ENCODE results near the gene SMG6.
"Not testable (repeated sequence)": the region's sequence is repeated elsewhere in the genome, so short reads cannot be mapped to it uniquely, and the experiment has no call there.

SMG6 gene

DNA sequence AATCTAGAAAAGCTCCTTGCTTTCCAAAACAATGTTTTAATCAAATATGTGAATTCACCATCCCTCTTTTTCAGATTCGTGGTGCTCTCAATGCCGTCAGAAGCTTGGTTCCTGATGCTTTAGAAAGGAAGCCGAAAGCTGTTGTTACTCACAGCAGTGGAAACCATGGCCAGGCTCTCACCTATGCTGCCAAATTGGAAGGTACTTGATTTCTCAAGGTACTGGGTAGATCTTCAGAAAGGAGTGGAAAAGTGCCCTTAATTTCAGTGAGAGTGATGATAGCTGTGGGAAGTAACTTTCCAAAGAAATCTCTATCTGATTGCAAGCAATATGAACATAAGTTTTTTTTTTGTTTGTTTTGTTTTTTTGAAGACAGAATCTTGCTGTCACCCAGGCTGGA, 14.2 kb upstream of the SMG6 start:
- Histone ChIP-seq H3K36me3 (ENCODE audit: insufficient read depth, low read length) (peaks cover 16% of the 10 kb centered on the region), H3K4me3 (ENCODE audit: low read depth, low read length, poor library complexity, severe bottlenecking) (no peak overlapping the region), H2AFZ (ENCODE audit: low read length) (no peak overlapping the region), H3K27ac (ENCODE audit: low read depth, low read length, poor library complexity, severe bottlenecking) (no peak overlapping the region), H3K9me2 (ENCODE audit: low read depth, low read length) (no peaks in the 10 kb centered on the region), H3K27me3 (ENCODE audit: insufficient read depth, low read length) (no peaks in the 10 kb centered on the region), H3K4me1 (ENCODE audit: insufficient read depth, low read length, severe bottlenecking) (no peaks in the 10 kb centered on the region), H3K4me2 (ENCODE audit: low read length) (no peak overlapping the region), H3K79me2 (ENCODE audit: insufficient read depth, low read length) (no peaks in the 10 kb centered on the region), H4K20me1 (ENCODE audit: insufficient read depth, low read length) (no peaks in the 10 kb centered on the region), H3K9me3 (ENCODE audit: low read length) (no peaks in the 10 kb centered on the region), H3F3A (ENCODE audit: insufficient read depth, low read length) (no peaks in the 10 kb centered on the region), H3K9ac (ENCODE audit: low read length) (no peak overlapping the region)
- TF ChIP-seq EZH2 (IDR thresholded peaks at IDR 0.05; ENCODE audit: borderline replicate concordance, low read length) = no peak
- TF ChIP-seq, protein P1, sequence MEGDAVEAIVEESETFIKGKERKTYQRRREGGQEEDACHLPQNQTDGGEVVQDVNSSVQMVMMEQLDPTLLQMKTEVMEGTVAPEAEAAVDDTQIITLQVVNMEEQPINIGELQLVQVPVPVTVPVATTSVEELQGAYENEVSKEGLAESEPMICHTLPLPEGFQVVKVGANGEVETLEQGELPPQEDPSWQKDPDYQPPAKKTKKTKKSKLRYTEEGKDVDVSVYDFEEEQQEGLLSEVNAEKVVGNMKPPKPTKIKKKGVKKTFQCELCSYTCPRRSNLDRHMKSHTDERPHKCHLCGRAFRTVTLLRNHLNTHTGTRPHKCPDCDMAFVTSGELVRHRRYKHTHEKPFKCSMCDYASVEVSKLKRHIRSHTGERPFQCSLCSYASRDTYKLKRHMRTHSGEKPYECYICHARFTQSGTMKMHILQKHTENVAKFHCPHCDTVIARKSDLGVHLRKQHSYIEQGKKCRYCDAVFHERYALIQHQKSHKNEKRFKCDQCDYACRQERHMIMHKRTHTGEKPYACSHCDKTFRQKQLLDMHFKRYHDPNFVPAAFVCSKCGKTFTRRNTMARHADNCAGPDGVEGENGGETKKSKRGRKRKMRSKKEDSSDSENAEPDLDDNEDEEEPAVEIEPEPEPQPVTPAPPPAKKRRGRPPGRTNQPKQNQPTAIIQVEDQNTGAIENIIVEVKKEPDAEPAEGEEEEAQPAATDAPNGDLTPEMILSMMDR (IDR thresholded peaks at IDR 0.05; ENCODE audit: low read length) = no peak

DNA sequence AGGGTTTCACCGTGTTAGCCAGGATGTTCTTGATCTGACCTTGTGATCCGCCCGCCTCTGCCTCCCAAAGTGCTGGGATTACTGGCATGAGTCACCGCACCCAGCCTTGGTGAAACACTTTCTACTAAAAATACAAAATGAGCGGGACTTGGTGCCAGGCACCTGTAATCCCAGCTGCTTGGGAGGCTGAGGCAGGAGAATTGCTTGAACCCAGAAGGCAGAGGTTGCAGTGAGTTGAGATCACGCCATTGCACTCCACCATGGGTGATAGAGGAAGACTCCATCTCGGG, 13.3 kb upstream of the SMG6 start:
- not testable (repeated sequence) for H3K9ac ChIP-seq (ENCODE audit: low read length); H3K4me2 ChIP-seq (ENCODE audit: low read length); H3K4me1 ChIP-seq (ENCODE audit: insufficient read depth, low read length, severe bottlenecking); H2AFZ ChIP-seq (ENCODE audit: low read length); H4K20me1 ChIP-seq (ENCODE audit: insufficient read depth, low read length); H3K9me2 ChIP-seq (ENCODE audit: low read depth, low read length); H3K4me3 ChIP-seq (ENCODE audit: low read depth, low read length, poor library complexity, severe bottlenecking); H3K27ac ChIP-seq (ENCODE audit: low read depth, low read length, poor library complexity, severe bottlenecking); H3K36me3 ChIP-seq (ENCODE audit: insufficient read depth, low read length); H3K79me2 ChIP-seq (ENCODE audit: insufficient read depth, low read length); H3F3A ChIP-seq (ENCODE audit: insufficient read depth, low read length); H3K27me3 ChIP-seq (ENCODE audit: insufficient read depth, low read length); H3K9me3 ChIP-seq (ENCODE audit: low read length)

DNA sequence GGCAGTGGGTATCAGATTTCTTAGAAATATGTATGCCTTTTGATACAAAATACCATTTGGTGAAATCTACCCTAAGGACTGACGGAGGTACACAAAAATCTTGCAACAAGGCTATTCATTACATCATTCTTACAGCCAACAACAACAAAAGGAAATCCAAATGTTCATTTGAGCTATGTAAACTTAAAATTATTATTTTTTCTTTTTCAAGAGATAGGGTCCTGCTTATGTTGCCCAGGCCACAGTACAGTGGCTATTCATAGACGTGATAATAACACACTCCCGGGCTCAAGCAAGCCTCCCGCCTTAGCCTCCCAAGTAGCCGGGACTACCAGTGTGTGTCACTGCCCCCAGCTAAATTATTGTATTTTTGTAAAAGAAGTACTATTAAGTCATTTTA, 9.2 kb upstream of the SMG6 start:
- H4K20me1 ChIP-seq (ENCODE audit: insufficient read depth, low read length) = no peaks in the 10 kb centered on the region
- H3K36me3 ChIP-seq (ENCODE audit: insufficient read depth, low read length) = no peaks in the 10 kb centered on the region
- TF ChIP-seq EZH2 (IDR thresholded peaks at IDR 0.05; ENCODE audit: borderline replicate concordance, low read length) = no peak
- TF ChIP-seq, protein P1 (IDR thresholded peaks at IDR 0.05; ENCODE audit: low read length) = no peak
- H3F3A ChIP-seq (ENCODE audit: insufficient read depth, low read length) = no peaks in the 10 kb centered on the region
- H3K4me2 ChIP-seq (ENCODE audit: low read length) = no peak overlapping the region
- no peaks in the 10 kb centered on the region for H3K9me3 ChIP-seq (ENCODE audit: low read length)
- no peaks in the 10 kb centered on the region for H3K27me3 ChIP-seq (ENCODE audit: insufficient read depth, low read length)
- H3K4me3 ChIP-seq (ENCODE audit: low read depth, low read length, poor library complexity, severe bottlenecking) = no peak overlapping the region
- no peak overlapping the region for H3K27ac ChIP-seq (ENCODE audit: low read depth, low read length, poor library complexity, severe bottlenecking)
- no peak overlapping the region for H3K9ac ChIP-seq (ENCODE audit: low read length)
- no peaks in the 10 kb centered on the region for H3K9me2 ChIP-seq (ENCODE audit: low read depth, low read length)
- no peaks in the 10 kb centered on the region for H3K4me1 ChIP-seq (ENCODE audit: insufficient read depth, low read length, severe bottlenecking)
- no peak overlapping the region for H2AFZ ChIP-seq (ENCODE audit: low read length)
- no peaks in the 10 kb centered on the region for H3K79me2 ChIP-seq (ENCODE audit: insufficient read depth, low read length)

DNA sequence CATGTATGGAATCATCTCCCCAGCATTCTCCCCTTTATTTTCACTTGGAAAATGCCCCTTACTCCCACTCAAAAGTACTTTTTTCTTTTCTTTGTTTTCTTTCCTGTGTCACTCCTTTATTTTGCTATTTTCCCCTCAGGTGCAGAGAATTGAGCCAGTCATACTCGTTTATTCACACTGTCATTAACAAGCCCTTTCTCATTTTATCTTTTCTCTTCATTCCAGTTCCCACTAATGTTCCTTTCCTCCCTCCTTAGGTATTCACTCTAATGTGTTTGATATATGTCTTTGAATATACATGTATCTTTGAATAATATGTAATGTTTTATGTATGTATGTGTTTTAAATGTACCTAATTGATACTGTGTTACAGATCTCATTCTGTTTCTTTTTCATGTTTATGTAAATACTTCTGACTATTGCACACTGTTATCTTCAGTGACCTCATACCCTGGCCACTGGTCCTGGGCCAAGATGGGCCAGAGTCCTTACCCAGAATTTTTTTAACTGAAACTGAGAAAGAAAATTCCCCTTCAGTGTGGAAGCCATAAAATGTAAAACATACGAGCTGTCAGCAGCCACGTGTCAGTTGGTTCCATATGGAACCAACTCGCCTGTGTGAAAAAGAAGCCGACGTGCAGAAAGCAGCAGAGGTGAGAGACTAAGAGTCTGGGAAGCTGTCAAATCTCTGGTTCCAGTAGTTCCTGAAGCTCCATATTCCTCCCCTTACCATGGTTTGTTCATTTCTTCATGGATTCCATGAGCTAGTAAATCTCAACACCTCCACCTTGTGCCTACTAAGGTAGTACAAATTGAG, 6.0 kb upstream of the SMG6 start:
- Histone ChIP-seq H3K27ac (ENCODE audit: low read depth, low read length, poor library complexity, severe bottlenecking) (no peak overlapping the region), H3F3A (ENCODE audit: insufficient read depth, low read length) (no peaks in the 10 kb centered on the region), H3K4me1 (ENCODE audit: insufficient read depth, low read length, severe bottlenecking) (peaks cover 4% of the 10 kb centered on the region), H4K20me1 (ENCODE audit: insufficient read depth, low read length) (no peaks in the 10 kb centered on the region), H3K27me3 (ENCODE audit: insufficient read depth, low read length) (no peaks in the 10 kb centered on the region), H3K4me2 (ENCODE audit: low read length) (no peak overlapping the region), H3K4me3 (ENCODE audit: low read depth, low read length, poor library complexity, severe bottlenecking) (no peak overlapping the region), H3K79me2 (ENCODE audit: insufficient read depth, low read length) (no peaks in the 10 kb centered on the region), H3K9me2 (ENCODE audit: low read depth, low read length) (no peaks in the 10 kb centered on the region), H2AFZ (ENCODE audit: low read length) (no peak overlapping the region), H3K9ac (ENCODE audit: low read length) (no peak overlapping the region), H3K9me3 (ENCODE audit: low read length) (no peaks in the 10 kb centered on the region), H3K36me3 (ENCODE audit: insufficient read depth, low read length) (no peaks in the 10 kb centered on the region)
- no peak for TF ChIP-seq EZH2 (IDR thresholded peaks at IDR 0.05; ENCODE audit: borderline replicate concordance, low read length)
- TF ChIP-seq, protein P1 (IDR thresholded peaks at IDR 0.05; ENCODE audit: low read length) = no peak

Measured in OCI-LY1 (cell line).